Activated naive CD4-positive, alpha-beta T cell treated with anti-CD3 and anti-CD28 coated beads, Interleukin-2, amount 10 ng/mL, durations not matched to agents 5 hours and 36 hours (primary cell): ENCODE measurements around the gene PREB. TPM values are rescaled to one million over a fixed set of nuclear protein-coding genes. Genes with fewer than 3 reads are reported as not detected.

Source experiments
- total RNA-seq, 2 experiments: library from RNA; stranded (reverse); gene quantifications; one replicate each; pipeline ENCODE4 v1.2.3, GENCODE V29; 2021

Gene PREB
- 10 to 100 TPM; 58.4 to 62.1 TPM for total RNA-seq

GRCh38 chr2:27133905-27134780 lies at the start of gene PREB:
PREB (minus strand) TSS chr2:27134636; CDS start chr2:27134421, 215 bp downstream.

DNA sequence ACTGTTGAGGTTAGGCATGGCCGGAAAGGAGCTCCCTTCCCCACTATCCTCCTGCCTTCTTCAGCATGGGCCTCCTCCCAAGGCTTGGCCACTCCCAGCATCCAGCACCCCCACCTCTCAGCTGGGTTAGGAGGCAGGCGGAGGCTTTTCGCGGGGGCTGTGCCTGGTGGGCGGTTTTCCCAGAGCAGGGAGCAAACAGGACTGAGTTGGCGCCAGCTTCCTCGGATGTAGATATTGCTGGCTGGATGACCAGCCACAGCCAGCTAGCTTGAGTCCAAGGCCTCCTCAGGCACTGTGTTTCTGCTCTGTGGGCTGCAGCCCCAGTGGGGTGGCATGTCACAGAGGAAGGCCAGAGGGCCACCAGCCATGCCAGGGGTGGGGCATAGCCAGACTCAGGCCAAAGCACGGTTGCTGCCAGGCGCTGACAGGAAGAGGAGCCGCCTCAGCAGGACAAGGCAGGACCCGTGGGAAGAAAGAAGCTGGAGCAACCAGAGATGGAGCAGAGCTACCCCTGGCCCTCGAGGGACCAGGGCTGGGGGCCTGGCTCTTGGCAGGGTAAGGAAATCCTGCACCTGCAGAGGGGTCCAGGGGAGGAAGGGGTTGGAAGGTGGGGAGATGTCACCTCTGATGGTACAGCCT lies 14.5 kb upstream of the PREB start, which contains the start of gene TCF23:
Gene TCF23 (plus strand): TSS at position 204 of the 639 bp plus-strand sequence. CDS start 130 bp downstream, at position 334.

GRCh38 chr2:27139310-27139709 lies 4.9 kb upstream of the PREB start, which contains the start of gene PRR30:
PRR30 (minus strand) TSS chr2:27139410; CDS start chr2:27138329, 1,081 bp downstream.

DNA sequence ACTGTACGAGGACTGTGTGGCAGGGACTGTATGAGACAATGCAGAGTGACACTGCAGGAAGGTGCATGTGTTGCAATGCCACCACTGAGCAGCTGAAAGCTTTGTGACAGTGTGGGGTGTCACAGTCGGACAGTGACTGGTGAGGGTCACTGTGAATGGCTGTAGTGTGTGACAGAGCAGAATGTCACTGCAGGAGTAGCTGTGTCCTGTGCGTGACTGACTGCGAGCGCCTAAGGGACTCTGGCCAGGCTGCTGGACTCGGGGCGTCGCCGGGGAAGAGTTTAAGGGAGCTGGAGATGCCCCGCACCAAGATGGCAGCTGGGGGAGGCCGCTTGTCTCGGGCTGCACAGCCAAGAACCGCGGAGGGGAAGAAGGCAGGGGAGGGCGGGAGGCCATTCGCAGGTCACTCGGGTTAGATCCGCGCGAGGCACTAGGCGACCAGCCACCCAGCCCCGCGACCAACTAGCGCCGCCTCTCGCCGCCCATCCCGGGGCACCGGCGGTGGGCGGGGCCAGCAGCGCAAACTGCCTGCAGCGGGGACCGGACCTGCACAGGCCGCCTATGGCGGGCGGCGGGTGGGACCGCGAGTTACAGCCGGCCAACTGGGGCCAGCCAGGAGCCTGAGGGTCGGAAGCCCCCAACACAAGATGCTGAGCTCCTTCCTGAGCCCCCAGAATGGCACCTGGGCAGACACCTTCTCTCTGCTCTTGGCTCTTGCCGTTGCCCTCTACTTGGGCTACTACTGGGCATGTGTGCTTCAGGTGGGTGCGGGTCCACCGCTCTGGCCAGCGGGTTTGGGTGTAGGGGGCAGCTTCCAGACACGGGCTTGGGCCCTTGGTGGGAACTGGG lies 10.9 kb downstream of the PREB start, which contains the start of gene ABHD1:
Gene ABHD1 (plus strand): TSS at position 514 of the 849 bp plus-strand sequence. CDS start 134 bp downstream, at position 648.

GRCh38 chr2:27118525-27119329 lies 15.7 kb downstream of the PREB start, which contains the start of gene CGREF1:
CGREF1 (minus strand) TSS chr2:27119128; CDS start chr2:27104366, 14,762 bp downstream.

GRCh38 chr2:27086724-27087593 lies 47.5 kb downstream of the PREB start, which contains the start of gene KHK:
KHK (plus strand) TSS chr2:27086772; CDS start chr2:27087260, 488 bp downstream.

Other genes starting within 250 kb of the PREB start
- gene MAPRE3, start 164.0 kb downstream of the PREB start, total RNA-seq, result 1 to 10 TPM; 1.6 to 1.8 TPM
- gene TMEM214, start 101.7 kb downstream of the PREB start, total RNA-seq, result 10 to 100 TPM; 69.5 to 69.7 TPM
- gene AGBL5, start 83.0 kb downstream of the PREB start, total RNA-seq, result 10 to 100 TPM; 16.0 to 17.1 TPM
- 100 to 1,000 TPM; 369 to 380 TPM for gene OST4, start 63.0 kb downstream of the PREB start, total RNA-seq
- gene EMILIN1, start 56.0 kb downstream of the PREB start, total RNA-seq, result 1 to 10 TPM; 1.0 to 1.1 TPM
- 10 to 100 TPM; 10.1 to 11.1 TPM for gene KHK, start 47.9 kb downstream of the PREB start, total RNA-seq
- gene CGREF1, start 15.5 kb downstream of the PREB start, total RNA-seq, result 1 to 10 TPM; 1.4 to 1.5 TPM
- gene ABHD1, start 10.8 kb downstream of the PREB start, total RNA-seq, result under 1 TPM in 1 of 2 experiments, not detected in 1; 0.51 TPM
- not detected for gene PRR30, start 4.8 kb upstream of the PREB start, total RNA-seq
- gene TCF23, start 14.4 kb upstream of the PREB start, total RNA-seq, result not detected
- 10 to 100 TPM; 69.8 to 70.7 TPM for gene ATRAID, start 77.4 kb upstream of the PREB start, total RNA-seq
- gene SLC5A6, start 77.6 kb upstream of the PREB start, total RNA-seq, result 10 to 100 TPM; 19.7 to 21.1 TPM
- gene CAD, start 82.7 kb upstream of the PREB start, total RNA-seq, result 10 to 100 TPM; 45.1 to 47.0 TPM
- gene SLC30A3, start 128.4 kb upstream of the PREB start, total RNA-seq, result under 1 TPM; 0.08 to 0.12 TPM
- gene DNAJC5G, start 140.8 kb upstream of the PREB start, total RNA-seq, result not detected
- under 1 TPM in 1 of 2 experiments, not detected in 1; 0.12 TPM for gene TRIM54, start 147.8 kb upstream of the PREB start, total RNA-seq
- gene UCN, start 173.8 kb upstream of the PREB start, total RNA-seq, result 1 to 10 TPM; 3.4 to 3.6 TPM
- 10 to 100 TPM; 75.5 to 87.4 TPM for gene MPV17, start 188.5 kb upstream of the PREB start, total RNA-seq
- gene GTF3C2, start 222.1 kb upstream of the PREB start, total RNA-seq, result 10 to 100 TPM; 53.6 to 56.8 TPM
- 10 to 100 TPM; 36.7 to 38.0 TPM for gene EIF2B4, start 235.7 kb upstream of the PREB start, total RNA-seq
- gene SNX17, start 236.0 kb upstream of the PREB start, total RNA-seq, result 100 to 1,000 TPM; 109 to 112 TPM
- 10 to 100 TPM; 17.3 to 20.1 TPM for gene ZNF513, start 246.1 kb upstream of the PREB start, total RNA-seq